Measurements from ENCODE around the gene LY6G5B. TPM values are rescaled to one million over a fixed set of nuclear protein-coding genes. Genes with fewer than 3 reads are reported as not detected.

The LY6G5B gene
- total and polyA plus RNA-seq, 5 experiments from 2014 or later: 0.25 to 48.8 (median 44.1) TPM; not detected in 2

GRCh38 chr6:31658983-31659648, 10.7 kb upstream of the LY6G5B start:
- ATAC-seq (no peak), DNase-seq (no peak)
- Mint-ChIP-seq H3K9me3 (no peaks in the 10 kb centered on the region), H3K4me1 (peaks cover 36 to 85% (median 80%) of the 10 kb centered on the region in 4 donors), H3K36me3 (peaks cover 0 to 41% (median 5%) of the 10 kb centered on the region in 3 donors), H3K4me3 (peak overlapping the region; percentile 85 to 95 (median 93)), H3K27me3 (no peaks in the 10 kb centered on the region), H3K27ac (peak overlapping the region in 9 of 10 donors; percentile 65 to 92 (median 89))
- POLR2A ChIA-PET: interaction anchor here (0.6 to 0.7 kb wide), 6 partner anchors 54 to 228 kb away, joined by 3 to 5 read pairs (median 4); no protein-coding TSS in a partner anchor

GRCh38 chr6:31659649-31660380, 10.0 kb upstream of the LY6G5B start:
- ATAC-seq (peak; percentile 40 to 59), DNase-seq (peak in 7 of 10 donors; percentile 8 to 47 (median 26))
- peak overlapping the region; percentile 84 to 93 (median 90) for H3K27ac Mint-ChIP-seq
- no peaks in the 10 kb centered on the region for H3K27me3 Mint-ChIP-seq
- H3K36me3 Mint-ChIP-seq: peaks cover 0 to 45% (median 5%) of the 10 kb centered on the region in 3 donors
- peak overlapping the region; percentile 85 to 95 (median 93) for H3K4me3 Mint-ChIP-seq
- POLR2A ChIA-PET: interaction anchor here (0.5 to 7.9 kb wide), 12 partner anchors 7 to 299 kb away, joined by 3 to 223 read pairs (median 4); partner anchors contain the start of genes ABHD16A, APOM, BAG6 and NELFE
- peaks cover 42 to 90% (median 87%) of the 10 kb centered on the region in 4 donors for H3K4me1 Mint-ChIP-seq
- H3K9me3 Mint-ChIP-seq: no peaks in the 10 kb centered on the region

- H3K4me1 Mint-ChIP-seq: peaks cover 39 to 89% (median 83%) of the 10 kb centered on the region in 4 donors
- peaks cover 0 to 42% (median 5%) of the 10 kb centered on the region in 3 donors for H3K36me3 Mint-ChIP-seq
- peak; percentile 59 to 81 (median 69) for DNase-seq
- POLR2A ChIA-PET: interaction anchor here (0.5 to 7.9 kb wide), 18 partner anchors 8 to 753 kb away, joined by 3 to 223 read pairs (median 4); partner anchors contain the start of genes ABHD16A, APOM, BAG6 and DDX39B
- peak; percentile 57 to 74 for ATAC-seq
- H3K4me3 Mint-ChIP-seq: peak within 1 kb of the TSS; percentile 85 to 95 (median 93)
- H3K27me3 Mint-ChIP-seq: no peaks in the 10 kb centered on the region
- H3K27ac Mint-ChIP-seq: peak within 1 kb of the TSS; percentile 84 to 93 (median 90)
- no peaks in the 10 kb centered on the region for H3K9me3 Mint-ChIP-seq
These were observed 9.2 kb upstream of the LY6G5B start, which contains the start of gene C6orf47 for GRCh38 chr6:31660381-31661261. C6orf47 (minus strand) TSS chr6:31660778; CDS start chr6:31659947, 831 bp downstream.

GRCh38 chr6:31661262-31662123, 8.3 kb upstream of the LY6G5B start:
- no peaks in the 10 kb centered on the region for H3K27me3 Mint-ChIP-seq
- peaks cover 0 to 40% (median 4%) of the 10 kb centered on the region in 3 donors for H3K36me3 Mint-ChIP-seq
- H3K9me3 Mint-ChIP-seq: no peaks in the 10 kb centered on the region
- ATAC-seq: no peak
- DNase-seq: no peak
- POLR2A ChIA-PET: interaction anchor here (0.7 to 7.9 kb wide), 19 partner anchors 9 to 754 kb away, joined by 3 to 223 read pairs (median 3); partner anchors contain the start of genes ABHD16A, APOM, BAG6 and DDX39B
- H3K4me3 Mint-ChIP-seq: peak overlapping the region; percentile 80 to 95 (median 93)
- H3K27ac Mint-ChIP-seq: peak overlapping the region; percentile 72 to 93 (median 90)
- peaks cover 40 to 89% (median 83%) of the 10 kb centered on the region in 4 donors for H3K4me1 Mint-ChIP-seq

- no peaks in the 10 kb centered on the region for H3K27me3 Mint-ChIP-seq
- no peak for DNase-seq
- H3K4me3 Mint-ChIP-seq: peak overlapping the region; percentile 36 to 95 (median 69)
- peak overlapping the region in 9 of 10 donors; percentile 52 to 92 (median 70) for H3K27ac Mint-ChIP-seq
- peaks cover 0 to 42% (median 3%) of the 10 kb centered on the region in 3 donors for H3K36me3 Mint-ChIP-seq
- no peaks in the 10 kb centered on the region for H3K9me3 Mint-ChIP-seq
- POLR2A ChIA-PET: interaction anchor here (0.6 to 7.9 kb wide), 7 partner anchors 9 to 203 kb away, joined by 3 to 223 read pairs (median 3); partner anchors contain the start of genes ABHD16A, APOM and BAG6
- no peak for ATAC-seq
- peaks cover 40 to 91% (median 82%) of the 10 kb centered on the region in 4 donors for H3K4me1 Mint-ChIP-seq
These were observed 7.6 kb upstream of the LY6G5B start for GRCh38 chr6:31662124-31662723.

GRCh38 chr6:31663126-31663960, 6.4 kb upstream of the LY6G5B start:
- H3K27me3 Mint-ChIP-seq: no peaks in the 10 kb centered on the region
- no peak for ATAC-seq
- POLR2A ChIA-PET: interaction anchor here (0.6 to 7.9 kb wide), 8 partner anchors 10 to 201 kb away, joined by 3 to 223 read pairs (median 4); partner anchors contain the start of genes ABHD16A, APOM, BAG6 and DDX39B
- peak overlapping the region; percentile 73 to 99 (median 98) for H3K27ac Mint-ChIP-seq
- no peaks in the 10 kb centered on the region for H3K9me3 Mint-ChIP-seq
- H3K36me3 Mint-ChIP-seq: peaks cover 0 to 45% (median 10%) of the 10 kb centered on the region in 3 donors
- H3K4me3 Mint-ChIP-seq: peak overlapping the region; percentile 93 to 100 (median 97)
- no peak for DNase-seq
- H3K4me1 Mint-ChIP-seq: peaks cover 35 to 90% (median 81%) of the 10 kb centered on the region in 4 donors

GRCh38 chr6:31663961-31664789, 5.6 kb upstream of the LY6G5B start:
- H3K4me1 Mint-ChIP-seq: peaks cover 30 to 87% (median 77%) of the 10 kb centered on the region in 4 donors

GRCh38 chr6:31664790-31665500, 4.8 kb upstream of the LY6G5B start, which contains the start of gene GPANK1:
GPANK1 (minus strand) TSS chr6:31664997; CDS start chr6:31664478, 519 bp downstream.
- H3K27me3 Mint-ChIP-seq: no peaks in the 10 kb centered on the region
- ATAC-seq: peak; percentile 41 to 43
- POLR2A ChIA-PET: interaction anchor here (0.6 to 7.9 kb wide), 24 partner anchors 12 to 1602 kb away, joined by 3 to 223 read pairs (median 4); partner anchors contain the start of genes ABHD16A, APOM, ATF6B and BAG6
- peak; percentile 74 to 95 (median 88) for DNase-seq
- H3K27ac Mint-ChIP-seq: peak within 1 kb of the TSS; percentile 96 to 99 (median 98)
- H3K9me3 Mint-ChIP-seq: no peaks in the 10 kb centered on the region
- peaks cover 0 to 57% (median 9%) of the 10 kb centered on the region in 3 donors for H3K36me3 Mint-ChIP-seq
- peaks cover 23 to 80% (median 71%) of the 10 kb centered on the region in 4 donors for H3K4me1 Mint-ChIP-seq
- peak within 1 kb of the TSS; percentile 93 to 100 (median 97) for H3K4me3 Mint-ChIP-seq

More at GRCh38 chr6:31663961-31664789, 5.6 kb upstream of the LY6G5B start:
- H3K27ac Mint-ChIP-seq: peak overlapping the region; percentile 96 to 99 (median 98)
- peak overlapping the region; percentile 93 to 100 (median 97) for H3K4me3 Mint-ChIP-seq
- ATAC-seq: no peak
- H3K36me3 Mint-ChIP-seq: peaks cover 0 to 49% (median 10%) of the 10 kb centered on the region in 3 donors
- DNase-seq: no peak
- no peaks in the 10 kb centered on the region for H3K27me3 Mint-ChIP-seq
- no peaks in the 10 kb centered on the region for H3K9me3 Mint-ChIP-seq
- POLR2A ChIA-PET: interaction anchor here (0.6 to 7.9 kb wide), 27 partner anchors 11 to 1607 kb away, joined by 3 to 223 read pairs (median 3); partner anchors contain the start of genes ABHD16A, APOM, ATF6B and BAG6

Measured in naive thymus-derived CD8-positive, alpha-beta T cell (primary cell).